Iris pigment epithelial cell (primary cell): ENCODE results near the gene CCDC73.
"Not testable (repeated sequence)": the region's sequence is repeated elsewhere in the genome, so short reads cannot be mapped to it uniquely, and the experiment has no call there.

Experiments
- DNase-seq: peaks from one replicate; pipeline ENCODE4 v3.0.0-alpha.2; 2011; ENCODE audit warnings: low read depth

The CCDC73 gene

GRCh38 chr11:32796425-32796824 lies 2.0 kb upstream of the CCDC73 start:
- no peak for DNase-seq

DNA sequence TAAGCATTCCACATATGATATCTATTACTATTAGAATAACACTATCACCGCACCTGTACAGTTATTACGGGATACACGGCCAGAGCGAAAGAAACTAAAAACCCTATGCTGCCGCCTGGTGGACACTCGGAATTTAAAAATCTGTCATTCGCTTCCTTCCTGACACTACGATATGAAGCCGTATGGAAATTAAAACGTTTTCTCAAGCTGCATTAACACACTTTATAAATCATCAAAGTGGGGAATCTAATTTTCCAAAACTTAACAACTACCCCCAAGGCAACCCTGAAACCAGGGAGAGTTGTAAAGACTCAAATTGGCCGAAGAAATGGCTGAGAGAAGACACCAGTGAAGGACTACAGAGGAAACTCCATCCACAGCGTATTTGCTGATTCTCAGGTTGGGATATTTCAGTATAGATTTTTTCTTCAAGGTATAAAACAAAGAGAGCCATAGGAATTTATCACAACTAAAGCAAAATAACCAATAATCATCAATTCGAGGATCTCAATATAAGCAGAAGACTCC lies 1.4 kb downstream of the CCDC73 start:
- peak; percentile 28 for DNase-seq

DNA sequence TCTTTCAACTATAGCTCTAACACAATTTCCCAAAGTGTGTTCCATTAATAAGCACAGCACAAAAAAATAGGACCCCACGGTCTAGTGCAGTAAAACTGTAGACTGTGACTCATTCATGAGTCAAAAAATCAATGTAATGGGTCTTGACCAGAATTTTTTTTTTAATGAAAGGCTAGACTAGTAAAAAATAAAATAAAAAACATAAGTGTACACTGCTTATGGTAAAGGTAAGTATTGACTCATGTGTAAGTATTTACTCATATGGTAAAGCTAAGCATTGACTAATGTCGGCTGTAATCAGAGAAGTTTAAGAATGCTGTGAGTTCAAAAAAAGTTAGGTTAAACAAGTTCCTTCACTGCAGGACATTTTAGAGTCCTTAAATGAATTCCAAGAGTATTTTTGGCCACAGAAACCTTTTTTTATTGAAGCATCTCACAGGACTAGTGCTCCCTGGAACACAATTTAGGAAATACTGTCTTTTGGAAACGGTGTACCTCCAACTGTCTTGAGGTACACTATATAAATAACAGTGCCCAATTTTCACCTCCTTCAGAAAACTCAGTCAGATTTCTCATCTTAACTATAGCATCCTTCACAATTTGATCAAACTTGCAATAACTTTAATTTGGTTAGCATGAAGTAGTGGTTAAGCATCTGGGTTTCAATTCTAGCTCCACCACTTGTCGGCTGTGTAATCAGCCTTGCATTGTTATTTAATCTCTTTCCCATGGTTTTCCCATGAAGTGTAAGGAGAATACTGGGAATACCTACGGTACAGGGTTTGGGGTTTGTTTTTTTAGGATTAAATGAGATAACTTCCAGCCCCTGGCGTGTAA lies 2.1 kb downstream of the CCDC73 start:
- DNase-seq, result no peak

- DNase-seq, result no peak
Measured at GRCh38 chr11:32790916-32791315, 3.5 kb downstream of the CCDC73 start.

GRCh38 chr11:32786811-32787210 lies 7.7 kb downstream of the CCDC73 start:
- no peak for DNase-seq

DNA sequence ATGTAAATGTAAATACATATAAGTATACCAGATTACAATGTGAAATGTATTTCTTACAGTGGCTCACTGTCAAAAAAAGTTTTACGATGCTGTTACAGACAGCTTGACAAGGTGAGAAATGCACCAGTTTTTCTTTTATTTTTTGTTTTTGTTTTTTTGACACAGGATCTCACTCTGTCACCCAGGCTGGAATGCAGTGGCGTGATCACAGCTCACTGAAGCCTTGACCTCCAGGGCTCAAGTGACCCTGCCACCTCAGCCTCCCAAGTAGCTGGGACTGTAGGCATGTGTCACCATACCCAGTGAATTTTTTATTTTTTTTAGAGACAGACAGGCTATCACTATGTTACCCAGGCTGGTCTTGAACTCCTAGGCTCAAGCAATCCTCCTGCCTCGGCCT lies 9.2 kb downstream of the CCDC73 start:
- DNase-seq, result no peak

DNA sequence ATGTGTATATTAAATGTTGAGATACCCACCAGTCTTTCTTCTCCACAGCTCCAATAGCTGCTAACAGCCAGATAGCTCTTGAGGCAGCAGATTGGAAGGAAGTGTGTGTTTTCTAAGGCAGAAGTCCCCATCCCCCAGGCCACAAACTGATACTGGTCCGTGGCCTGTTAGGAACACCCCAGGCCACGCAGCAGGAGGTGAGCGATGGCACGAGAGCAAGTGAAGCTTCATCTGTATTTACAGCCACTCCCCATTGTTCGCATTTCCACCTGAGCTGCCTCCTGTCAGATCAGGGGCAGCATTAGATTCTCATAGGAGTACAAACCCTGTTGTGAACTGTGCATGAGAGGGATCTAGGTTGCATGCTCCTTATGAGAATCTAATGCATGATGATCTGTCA lies 12.7 kb downstream of the CCDC73 start:
- no peak for DNase-seq

- DNase-seq, result not testable (repeated sequence)
Measured at GRCh38 chr11:32780839-32781238, 13.6 kb downstream of the CCDC73 start.

DNA sequence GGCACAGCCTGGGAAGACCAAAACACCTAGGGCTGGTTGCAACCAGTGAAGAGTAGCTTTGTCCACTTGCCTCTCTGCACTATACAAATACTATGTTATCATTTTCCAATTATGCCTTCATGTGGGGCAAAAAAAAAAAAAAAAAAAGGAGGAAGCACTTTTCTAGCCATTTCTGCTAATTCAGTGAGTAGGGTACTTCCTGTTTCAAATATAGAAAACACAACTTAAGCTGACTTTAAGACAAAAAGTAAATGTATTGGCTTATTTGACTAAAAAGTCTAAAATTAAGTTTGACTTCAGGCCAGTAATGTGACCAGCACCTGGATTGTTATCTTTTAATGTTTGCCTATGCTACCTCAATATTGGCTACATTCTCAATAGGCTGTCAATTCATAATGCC lies 15.3 kb downstream of the CCDC73 start:
- no peak for DNase-seq

DNA sequence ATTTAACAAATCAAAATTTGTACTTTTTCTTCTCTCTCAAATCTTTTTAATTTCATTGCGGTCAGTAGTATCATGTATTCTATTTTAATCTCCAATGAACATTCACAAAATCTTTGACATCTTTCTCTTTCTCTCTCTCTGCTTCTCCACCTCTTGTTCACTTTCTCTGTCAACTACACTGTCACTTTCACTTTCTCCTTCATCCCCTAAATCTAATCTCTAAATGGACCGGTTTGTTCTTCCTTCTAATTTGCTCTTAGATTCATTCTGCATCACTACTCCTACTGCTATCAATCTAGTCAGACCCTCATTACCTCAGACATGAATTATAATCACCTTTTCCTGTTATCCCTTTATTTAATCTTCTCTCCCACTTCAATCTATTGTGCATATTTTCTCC lies 18.6 kb downstream of the CCDC73 start:
- DNase-seq, result no peak

- DNase-seq, result no peak
Measured at GRCh38 chr11:32774081-32774480, 20.4 kb downstream of the CCDC73 start.

- DNase-seq, result no peak
Measured at GRCh38 chr11:32772731-32773130, 21.7 kb downstream of the CCDC73 start.

- DNase-seq, result not testable (repeated sequence)
Measured at GRCh38 chr11:32761774-32762173, 32.7 kb downstream of the CCDC73 start.

DNA sequence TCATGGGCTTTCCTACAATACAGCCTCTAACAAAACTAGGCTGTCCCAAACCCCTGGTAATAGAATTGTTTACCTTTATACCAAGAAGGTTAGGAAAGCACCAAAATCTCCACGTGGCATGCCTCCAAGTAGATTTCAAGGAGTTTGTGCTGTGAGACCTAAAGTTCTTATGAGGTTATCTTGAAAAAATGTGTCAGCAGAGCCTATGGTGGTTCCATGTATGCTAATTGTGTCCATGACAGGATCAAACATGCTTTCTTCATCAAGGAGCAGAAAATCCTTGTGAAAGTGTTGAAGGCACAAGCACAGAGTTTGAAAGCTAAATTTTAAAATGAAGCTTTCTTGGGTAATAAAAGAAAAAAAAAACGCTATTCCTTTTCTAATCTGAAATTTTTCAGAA lies 36.2 kb downstream of the CCDC73 start:
- DNase-seq, result no peak

DNA sequence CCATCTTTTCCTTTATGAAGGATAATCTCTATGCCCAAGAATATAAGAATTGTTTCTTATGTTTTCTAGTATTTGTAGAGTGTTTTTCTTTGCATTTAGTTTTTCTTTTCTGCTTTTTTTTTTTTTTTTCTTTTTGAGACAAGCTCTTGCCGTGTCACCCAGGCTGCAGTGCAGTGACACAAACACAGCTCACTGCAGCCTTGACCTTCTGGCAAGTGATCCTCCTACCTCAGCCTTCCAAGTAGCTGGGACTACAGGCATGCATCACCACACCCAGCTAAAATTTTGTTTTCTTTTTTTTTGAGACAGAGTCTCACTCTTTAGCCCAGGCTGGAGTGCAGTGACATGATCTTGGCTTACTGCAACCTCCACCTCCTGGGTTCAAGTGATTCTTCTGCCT lies 41.3 kb downstream of the CCDC73 start:
- not testable (repeated sequence) for DNase-seq

GRCh38 chr11:32752001-32752400 lies 42.5 kb downstream of the CCDC73 start:
- no peak for DNase-seq

GRCh38 chr11:32751381-32751780 lies 43.1 kb downstream of the CCDC73 start:
- DNase-seq, result no peak

- DNase-seq, result no peak
Measured at GRCh38 chr11:32729976-32730375, 64.5 kb downstream of the CCDC73 start.

DNA sequence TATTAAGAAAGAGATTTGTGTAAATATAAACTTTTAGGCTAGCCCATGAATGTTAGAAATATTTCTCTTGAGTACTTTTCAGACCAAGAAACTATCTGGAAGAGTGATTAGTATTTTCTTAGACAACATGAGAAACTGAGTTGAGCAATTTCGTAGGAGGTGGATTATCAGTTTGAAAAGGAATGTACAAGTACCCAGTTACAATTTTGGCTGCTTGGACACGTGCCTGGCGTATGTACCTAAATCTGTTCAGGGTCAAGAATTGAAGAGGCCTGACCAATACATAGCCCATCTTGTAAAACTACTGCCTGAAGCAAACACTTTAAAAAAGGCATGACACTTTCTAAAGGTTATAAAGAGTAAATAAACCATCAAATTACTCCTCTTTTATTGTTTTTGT lies 71.1 kb downstream of the CCDC73 start:
- DNase-seq, result no peak

DNA sequence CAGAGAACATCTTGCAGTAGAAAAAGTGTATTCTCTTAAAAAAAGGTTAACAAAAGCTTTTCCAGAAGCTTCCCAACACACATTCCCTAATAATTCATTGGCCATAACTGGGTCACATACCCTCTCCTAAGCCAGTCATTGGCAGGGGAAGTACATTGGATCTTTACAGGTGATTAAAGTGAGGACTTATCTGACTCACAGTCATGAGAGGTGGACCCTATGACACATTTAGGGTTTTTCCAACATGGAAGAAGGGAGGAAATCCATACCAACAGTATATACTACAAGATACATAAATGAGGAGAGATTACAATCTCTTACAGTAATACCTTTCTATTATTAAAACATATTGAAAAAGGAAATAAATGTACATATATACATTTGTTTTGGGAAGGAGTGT lies 72.2 kb downstream of the CCDC73 start:
- DNase-seq, result no peak

DNA sequence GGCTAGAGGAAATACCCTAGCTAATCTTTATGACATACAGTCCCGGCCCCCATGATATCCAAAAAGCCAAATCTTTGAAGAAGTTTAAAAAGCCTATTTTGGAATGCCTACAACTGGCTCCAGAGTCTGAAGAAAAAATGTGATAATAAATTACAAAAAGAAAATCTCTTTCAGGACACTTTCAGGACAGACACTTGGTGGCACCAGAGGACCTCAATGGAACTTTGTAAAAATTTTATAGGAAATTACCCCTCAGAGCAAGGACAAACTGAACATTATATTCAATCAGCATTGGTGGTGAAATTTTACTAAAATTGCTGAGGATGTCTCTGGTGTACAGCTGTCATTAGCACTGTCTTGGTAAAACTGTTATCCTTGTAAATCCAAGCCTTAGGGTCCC lies 81.0 kb downstream of the CCDC73 start:
- no peak for DNase-seq

DNA sequence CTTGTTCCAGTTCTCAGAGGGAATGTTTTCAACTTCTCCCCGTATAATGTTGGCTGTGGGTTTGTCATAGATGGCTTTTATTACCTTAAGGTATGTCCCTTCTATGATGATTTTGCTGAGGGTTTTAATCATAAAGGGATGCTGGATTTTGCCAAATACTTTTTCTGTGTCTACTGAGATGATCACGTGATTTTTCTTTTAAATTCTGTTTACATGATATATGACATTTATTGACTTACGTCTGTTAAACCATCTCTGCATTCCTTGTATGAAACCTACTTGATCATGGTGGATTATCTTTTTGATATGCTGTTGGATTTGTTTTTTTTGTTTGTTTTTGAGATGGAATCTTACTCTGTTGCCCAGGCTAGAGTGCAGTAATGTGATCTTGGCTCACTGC lies 85.5 kb downstream of the CCDC73 start:
- not testable (repeated sequence) for DNase-seq

DNA sequence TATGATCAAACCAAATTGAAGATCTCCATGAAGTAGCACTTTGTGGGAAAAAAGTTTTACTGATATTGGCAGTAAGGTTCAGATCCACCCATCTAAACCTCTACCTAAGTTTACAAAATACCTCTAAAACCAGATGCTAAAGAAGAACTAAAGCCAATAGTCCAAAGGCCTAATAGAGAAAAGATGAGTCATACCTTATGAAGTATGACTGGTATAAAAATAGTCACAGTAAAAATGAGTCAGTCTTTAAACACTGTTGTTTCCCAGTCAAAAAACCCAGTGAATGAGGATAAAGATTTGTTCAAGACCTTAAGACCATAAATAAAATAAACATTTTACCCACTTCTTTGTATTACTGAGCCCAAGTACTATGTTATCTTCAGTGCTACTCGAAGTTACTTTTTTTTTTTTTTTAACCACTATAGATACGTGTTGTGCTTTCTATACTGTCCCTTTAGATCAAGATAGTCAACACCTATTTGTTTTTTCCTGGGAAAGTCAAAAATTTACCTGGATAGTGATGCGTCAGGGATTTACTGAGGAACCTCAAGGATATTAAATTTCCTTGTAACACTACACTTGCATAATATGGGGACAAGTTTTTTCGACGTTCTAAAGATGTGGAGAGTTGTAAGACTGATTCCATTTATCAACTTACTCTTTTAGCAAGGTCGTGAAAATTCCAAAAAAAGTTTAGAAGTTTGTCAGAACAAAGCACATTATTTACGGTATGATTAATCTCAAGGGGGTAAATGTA lies 87.3 kb downstream of the CCDC73 start:
- peak; percentile 74 for DNase-seq
